OCI-LY7 (cell line): ENCODE results near the gene TCF20. TPM values are rescaled to one million over a fixed set of nuclear protein-coding genes. Genes with fewer than 3 reads are reported as not detected.

Experiments
- BruUV-seq: library from RNA; stranded (reverse); fragments of 400-500 nt; replicated peaks from 2 replicates; lab custom pipeline; 2021; lab: Mats Ljungman, UMichigan
- CTCF ChIA-PET: fragments of 300-600 bp; sonication (Branson Sonifier 250); formaldehyde crosslinking; loops from one replicate; lab custom pipeline; 2022; ENCODE audit warnings: antibody characterized with exemption; ENCODE audit not compliant: unreplicated experiment; lab: Charles Lee
- POLR2A ChIA-PET: fragments of 300-600 bp; sonication (Branson Sonifier 250); formaldehyde crosslinking; loops from one replicate; lab custom pipeline; 2022; ENCODE audit warnings: antibody characterized with exemption; lab: Charles Lee
- DNase-seq: peaks from one replicate; pipeline ENCODE4 v3.0.0-alpha.2; 2015; ENCODE audit warnings: low spot score
- H2AFZ ChIP-seq: fragments of 200-600 bp; sonication (generic), shearing (Covaris generic); 2 replicates; pipeline ENCODE4 v1.6.1; 2014; ENCODE audit warnings: mild to moderate bottlenecking, antibody characterized with exemption, low read length, moderate library complexity
- H3K27ac ChIP-seq: fragments of 200-600 bp; sonication (generic); 2 replicates; pipeline ENCODE4 v1.5.1; 2014; ENCODE audit warnings: mixed run types, low read depth, mild to moderate bottlenecking, moderate library complexity, low read length, inconsistent platforms; ENCODE audit not compliant: poor library complexity, severe bottlenecking
- H3K36me3 ChIP-seq: fragments of 200-600 bp; sonication (generic); 2 replicates; pipeline ENCODE4 v1.6.1; 2014; ENCODE audit warnings: mild to moderate bottlenecking, antibody characterized with exemption, low read length, moderate library complexity, mixed read lengths; ENCODE audit not compliant: insufficient read depth
- H3K4me1 ChIP-seq: fragments of 200-600 bp; sonication (generic); 2 replicates; pipeline ENCODE4 v1.5.1; 2014; ENCODE audit warnings: mild to moderate bottlenecking, low read length; ENCODE audit not compliant: insufficient read depth, poor library complexity, severe bottlenecking
- H3K4me2 ChIP-seq: fragments of 200-600 bp; sonication (generic); 2 replicates; pipeline ENCODE4 v1.6.1; 2014; ENCODE audit warnings: mild to moderate bottlenecking, low read length
- H3K4me3 ChIP-seq: fragments of 200-600 bp; sonication (generic); 2 replicates; pipeline ENCODE4 v1.5.1; 2014; ENCODE audit warnings: mild to moderate bottlenecking, low read depth, low read length; ENCODE audit not compliant: poor library complexity, severe bottlenecking
- H3K79me2 ChIP-seq: fragments of 200-600 bp; sonication (generic); 2 replicates; pipeline ENCODE4 v1.6.1; 2016; ENCODE audit warnings: low read depth, mild to moderate bottlenecking, low read length, moderate library complexity, mixed read lengths; ENCODE audit not compliant: insufficient read depth
- H3K9me2 ChIP-seq: fragments of 200-600 bp; sonication (generic); 2 replicates; pipeline ENCODE4 v1.6.1; 2016; ENCODE audit warnings: mild to moderate bottlenecking, low read length, mixed read lengths; ENCODE audit not compliant: insufficient read depth
- H3K9me3 ChIP-seq: fragments of 200-600 bp; sonication (generic); 2 replicates; pipeline ENCODE4 v1.6.1; 2014; ENCODE audit warnings: mild to moderate bottlenecking, mixed run types, low read length, mixed read lengths
- H4K20me1 ChIP-seq: fragments of 200-600 bp; sonication (generic); 2 replicates; pipeline ENCODE4 v1.6.1; 2014; ENCODE audit warnings: mild to moderate bottlenecking, antibody characterized with exemption, low read length, moderate library complexity, mixed read lengths; ENCODE audit not compliant: insufficient read depth
- CTCF ChIP-seq: fragments of 200-600 bp; sonication (generic); conservative IDR thresholded peaks from 2 replicates; pipeline ENCODE4 v1.5.1; 2014; ENCODE audit warnings: mild to moderate bottlenecking, antibody characterized with exemption, low read length, moderate library complexity, mixed read lengths
- EZH2phosphoT487 ChIP-seq: fragments of 200-600 bp; sonication (generic); IDR thresholded peaks from 2 replicates; pipeline ENCODE4 v1.6.1; 2018; ENCODE audit warnings: low read depth, borderline replicate concordance, mild to moderate bottlenecking, mixed run types, antibody characterized with exemption, low read length, moderate library complexity, mixed read lengths
- intact Hi-C: fragments of 100-400 bp; cut with micrococcal nuclease; formaldehyde crosslinking; loops from one replicate; pipeline ENCODE4 v1.10.0; 2022; ENCODE audit not compliant: unreplicated experiment
- total RNA-seq, 2 experiments: library from RNA; depleted of rRNA in 1 of 2; stranded (reverse); fragments of >200 nt in 1 of 2; shearing (Covaris generic) in 1 of 2; gene quantifications; 2 replicates each; pipeline ENCODE4 v1.2.3, GENCODE V29; 2014 to 2022

The TCF20 gene
- total RNA-seq, 2 experiments from 2014 or later = 56.0 to 71.1 TPM

- no TSS peak for BruUV-seq
- Histone ChIP-seq H2AFZ (no peak overlapping the region), H3K36me3 (no peaks in the 10 kb centered on the region), H3K27ac (peak overlapping the region; percentile 55), H3K4me1 (peaks cover 58% of the 10 kb centered on the region), H3K79me2 (no peaks in the 10 kb centered on the region), H3K4me3 (no peak overlapping the region), H3K9me3 (no peaks in the 10 kb centered on the region), H4K20me1 (no peaks in the 10 kb centered on the region), H3K4me2 (peak overlapping the region; percentile 57; the same call in 1 of the 2 replicates), H3K9me2 (no peaks in the 10 kb centered on the region)
- POLR2A ChIA-PET = no interaction called here
- intact Hi-C loops = no loop called here
- no peak for DNase-seq
- CTCF ChIA-PET = no interaction called here
- no peak for TF ChIP-seq EZH2phosphoT487
These were observed 22.5 kb upstream of the TCF20 start for GRCh38 chr22:42292732-42293520.

GRCh38 chr22:42291287-42291686, 20.8 kb upstream of the TCF20 start:
- Histone ChIP-seq H3K4me2 (no peak overlapping the region), H3K79me2 (no peaks in the 10 kb centered on the region), H3K36me3 (no peaks in the 10 kb centered on the region), H4K20me1 (no peaks in the 10 kb centered on the region), H3K4me1 (peaks cover 58% of the 10 kb centered on the region), H2AFZ (no peak overlapping the region), H3K4me3 (no peak overlapping the region), H3K9me2 (no peaks in the 10 kb centered on the region), H3K27ac (no peak overlapping the region), H3K9me3 (no peaks in the 10 kb centered on the region)
- DNase-seq = no peak
- intact Hi-C loops = no loop called here
- no peak for TF ChIP-seq EZH2phosphoT487
- no peak for TF ChIP-seq CTCF
- no TSS peak for BruUV-seq
- POLR2A ChIA-PET = no interaction called here
- CTCF ChIA-PET = no interaction called here

GRCh38 chr22:42289671-42290541, 19.5 kb upstream of the TCF20 start:
- CTCF ChIA-PET = no interaction called here
- intact Hi-C loops = no loop called here
- Histone ChIP-seq H3K4me3 (no peak overlapping the region), H3K4me2 (no peak overlapping the region), H3K27ac (no peak overlapping the region), H3K9me3 (no peaks in the 10 kb centered on the region), H2AFZ (no peak overlapping the region), H3K9me2 (no peaks in the 10 kb centered on the region), H3K4me1 (peaks cover 54% of the 10 kb centered on the region), H3K36me3 (no peaks in the 10 kb centered on the region), H3K79me2 (no peaks in the 10 kb centered on the region), H4K20me1 (no peaks in the 10 kb centered on the region)
- DNase-seq = no peak
- no peak for TF ChIP-seq CTCF
- TF ChIP-seq EZH2phosphoT487 = no peak
- POLR2A ChIA-PET = no interaction called here
- no TSS peak for BruUV-seq
